Fibroblast of lung (primary cell): ENCODE data around the gene PLLP.

Source experiments
- EZH2 ChIP-seq: IDR thresholded peaks from 2 replicates; pipeline ENCODE4 v1.5.1; 2012; ENCODE audit warnings: low read length, control low read depth, mild to moderate bottlenecking; ENCODE audit errors: missing control alignments
- TF ChIP-seq, protein P1 (sequence below), 2 donors: IDR thresholded peaks in 1 of 2; conservative IDR thresholded peaks in 1 of 2; 1 replicate in 1 of 2; 2 replicates in 1 of 2; pipeline ENCODE4 v1.5.1; 2011 to 2012; ENCODE audit warnings: low read length in 2 of 2, control low read depth in 1 of 2, inconsistent platforms in 1 of 2, low read depth in 1 of 2, mild to moderate bottlenecking in 1 of 2

DNA sequence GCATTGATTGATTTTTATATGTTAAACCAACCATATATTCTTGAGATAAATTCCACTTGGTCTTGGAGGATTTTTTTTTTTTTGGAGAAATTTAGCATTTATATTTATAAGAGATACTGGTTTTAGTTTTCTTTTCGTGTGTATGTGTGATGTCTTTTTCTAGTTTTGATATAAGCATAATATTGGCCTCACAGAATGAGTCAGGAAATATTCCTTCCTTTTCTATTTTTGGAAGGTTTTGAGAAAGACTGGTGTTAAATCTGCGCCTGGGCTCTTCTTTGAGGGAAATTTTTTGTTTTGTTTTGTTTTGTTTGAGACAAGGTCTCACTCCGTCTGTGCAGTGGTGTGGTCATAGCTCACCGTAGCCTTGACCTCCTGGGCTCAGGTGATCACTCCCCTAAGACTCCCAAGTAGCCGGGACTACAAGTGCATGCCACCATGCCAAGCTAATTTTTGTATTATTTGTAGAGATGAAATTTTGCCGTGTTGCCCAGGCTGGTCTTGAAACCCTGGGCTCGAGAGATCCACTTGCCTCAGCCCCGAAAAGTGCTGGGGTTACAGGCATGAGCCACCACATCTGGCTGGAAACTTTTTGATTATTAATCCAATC, 45.4 kb upstream of the PLLP start:
- TF ChIP-seq, protein P1, sequence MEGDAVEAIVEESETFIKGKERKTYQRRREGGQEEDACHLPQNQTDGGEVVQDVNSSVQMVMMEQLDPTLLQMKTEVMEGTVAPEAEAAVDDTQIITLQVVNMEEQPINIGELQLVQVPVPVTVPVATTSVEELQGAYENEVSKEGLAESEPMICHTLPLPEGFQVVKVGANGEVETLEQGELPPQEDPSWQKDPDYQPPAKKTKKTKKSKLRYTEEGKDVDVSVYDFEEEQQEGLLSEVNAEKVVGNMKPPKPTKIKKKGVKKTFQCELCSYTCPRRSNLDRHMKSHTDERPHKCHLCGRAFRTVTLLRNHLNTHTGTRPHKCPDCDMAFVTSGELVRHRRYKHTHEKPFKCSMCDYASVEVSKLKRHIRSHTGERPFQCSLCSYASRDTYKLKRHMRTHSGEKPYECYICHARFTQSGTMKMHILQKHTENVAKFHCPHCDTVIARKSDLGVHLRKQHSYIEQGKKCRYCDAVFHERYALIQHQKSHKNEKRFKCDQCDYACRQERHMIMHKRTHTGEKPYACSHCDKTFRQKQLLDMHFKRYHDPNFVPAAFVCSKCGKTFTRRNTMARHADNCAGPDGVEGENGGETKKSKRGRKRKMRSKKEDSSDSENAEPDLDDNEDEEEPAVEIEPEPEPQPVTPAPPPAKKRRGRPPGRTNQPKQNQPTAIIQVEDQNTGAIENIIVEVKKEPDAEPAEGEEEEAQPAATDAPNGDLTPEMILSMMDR (conservative IDR thresholded peaks at IDR 0.05 in 1 of 2, IDR thresholded peaks at IDR 0.05 in 1 of 2; ENCODE audit: low read depth in 1 of 2, low read length in 2 of 2), result no peak
- no peak for TF ChIP-seq EZH2
